IPS-18a (cell line): Measurements from ENCODE around the gene PSMD13.
"Not testable (repeated sequence)": the region's sequence is repeated elsewhere in the genome, so short reads cannot be mapped to it uniquely, and the experiment has no call there.

Experiments
- H3K27ac ChIP-seq: one replicate; pipeline ENCODE4 v1.5.1; 2013; ENCODE audit warnings: low read length
- H3K27me3 ChIP-seq: one replicate; pipeline ENCODE4 v1.6.1; 2013; ENCODE audit warnings: mild to moderate bottlenecking, low read length; ENCODE audit not compliant: control insufficient read depth, insufficient read depth
- H3K36me3 ChIP-seq: one replicate; pipeline ENCODE4 v1.6.1; 2013; ENCODE audit warnings: low read depth, low read length; ENCODE audit not compliant: control insufficient read depth
- H3K4me1 ChIP-seq: one replicate; pipeline ENCODE4 v1.6.1; 2013; ENCODE audit warnings: low read depth, low read length; ENCODE audit not compliant: control insufficient read depth
- H3K4me3 ChIP-seq: one replicate; pipeline ENCODE4 v1.5.1; 2013; ENCODE audit warnings: low read length
- H3K9ac ChIP-seq: one replicate; pipeline ENCODE4 v1.6.1; 2013; ENCODE audit warnings: mild to moderate bottlenecking, low read length, moderate library complexity
- H3K9me3 ChIP-seq: one replicate; pipeline ENCODE4 v1.6.1; 2013; ENCODE audit warnings: low read depth, low read length; ENCODE audit not compliant: control insufficient read depth

The PSMD13 gene

GRCh38 chr11:282630-283360, 46.0 kb downstream of the PSMD13 start:
- H3K9me3 ChIP-seq = no peaks in the 10 kb centered on the region
- no peaks in the 10 kb centered on the region for H3K4me1 ChIP-seq
- no peak overlapping the region for H3K9ac ChIP-seq
- H3K27ac ChIP-seq = no peak overlapping the region
- H3K4me3 ChIP-seq = no peak overlapping the region
- no peaks in the 10 kb centered on the region for H3K36me3 ChIP-seq
- H3K27me3 ChIP-seq = peaks cover 41% of the 10 kb centered on the region

GRCh38 chr11:283405-284104, 46.8 kb downstream of the PSMD13 start:
- H3K4me3 ChIP-seq = no peak overlapping the region
- H3K36me3 ChIP-seq = no peaks in the 10 kb centered on the region
- peaks cover 5% of the 10 kb centered on the region for H3K4me1 ChIP-seq
- no peaks in the 10 kb centered on the region for H3K9me3 ChIP-seq
- H3K27me3 ChIP-seq = peaks cover 49% of the 10 kb centered on the region
- H3K27ac ChIP-seq = no peak overlapping the region
- no peak overlapping the region for H3K9ac ChIP-seq

- H3K4me1 ChIP-seq = peaks cover 5% of the 10 kb centered on the region
- no peak overlapping the region for H3K9ac ChIP-seq
- H3K9me3 ChIP-seq = no peaks in the 10 kb centered on the region
- no peak overlapping the region for H3K27ac ChIP-seq
- peaks cover 49% of the 10 kb centered on the region for H3K27me3 ChIP-seq
- H3K36me3 ChIP-seq = no peaks in the 10 kb centered on the region
- no peak overlapping the region for H3K4me3 ChIP-seq
Measured at GRCh38 chr11:284105-285020, 47.6 kb downstream of the PSMD13 start.

- Histone ChIP-seq H3K27me3 (peaks cover 40% of the 10 kb centered on the region), H3K9ac (no peak overlapping the region), H3K27ac (no peak overlapping the region), H3K9me3 (no peaks in the 10 kb centered on the region), H3K36me3 (no peaks in the 10 kb centered on the region), H3K4me3 (no peak overlapping the region), H3K4me1 (peaks cover 12% of the 10 kb centered on the region)
Measured at GRCh38 chr11:285021-285893, 48.5 kb downstream of the PSMD13 start.

- H3K27ac ChIP-seq = no peak overlapping the region
- H3K9me3 ChIP-seq = no peaks in the 10 kb centered on the region
- H3K4me3 ChIP-seq = no peak overlapping the region
- no peak overlapping the region for H3K9ac ChIP-seq
- peaks cover 12% of the 10 kb centered on the region for H3K4me1 ChIP-seq
- peaks cover 34% of the 10 kb centered on the region for H3K27me3 ChIP-seq
- no peaks in the 10 kb centered on the region for H3K36me3 ChIP-seq
Measured at GRCh38 chr11:285894-286220, 49.1 kb downstream of the PSMD13 start.

- not testable (repeated sequence) for H3K9me3 ChIP-seq, H3K27ac ChIP-seq, H3K9ac ChIP-seq, H3K36me3 ChIP-seq, H3K4me3 ChIP-seq
- Histone ChIP-seq H3K27me3 (peaks cover 21% of the 10 kb centered on the region), H3K4me1 (peaks cover 12% of the 10 kb centered on the region)
Measured at GRCh38 chr11:286977-287820, 50.4 kb downstream of the PSMD13 start.

DNA sequence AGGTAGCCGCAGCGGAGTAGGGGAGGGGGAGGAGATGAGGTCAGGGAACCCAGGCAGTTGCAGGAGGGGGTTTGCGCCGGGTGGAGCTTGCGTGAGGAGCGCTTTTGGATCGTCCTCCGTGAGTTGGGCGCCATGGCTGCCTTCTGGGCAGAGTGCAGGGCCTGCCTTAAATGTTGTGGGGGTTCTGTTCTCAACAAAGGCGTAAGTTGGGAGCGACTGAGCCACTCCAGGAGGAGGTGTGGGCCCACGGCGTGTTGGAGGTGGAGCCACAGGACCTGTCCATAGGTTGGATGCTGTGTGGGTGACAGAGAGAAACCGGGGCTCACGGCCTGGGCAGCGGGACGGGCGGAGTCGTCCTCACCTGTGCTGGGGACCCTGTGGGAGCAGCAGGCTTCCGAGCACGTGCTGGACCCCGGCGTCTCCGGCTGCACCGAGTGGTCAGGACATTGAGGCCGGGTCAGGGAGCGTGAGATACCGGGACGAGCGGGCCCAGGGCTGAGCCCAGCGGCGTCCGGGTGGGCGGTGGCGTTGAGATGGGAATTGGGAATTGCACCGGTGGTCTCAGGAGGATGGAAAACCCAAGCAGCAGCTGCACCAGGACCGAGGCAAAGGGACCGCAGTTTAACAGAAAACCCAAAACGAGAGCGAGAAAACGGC, 51.2 kb downstream of the PSMD13 start:
- H3K4me3 ChIP-seq = peak overlapping the region; percentile 63
- H3K9me3 ChIP-seq = no peaks in the 10 kb centered on the region
- H3K4me1 ChIP-seq = peaks cover 12% of the 10 kb centered on the region
- no peak overlapping the region for H3K9ac ChIP-seq
- H3K36me3 ChIP-seq = peaks cover 9% of the 10 kb centered on the region
- peaks cover 17% of the 10 kb centered on the region for H3K27me3 ChIP-seq
- H3K27ac ChIP-seq = no peak overlapping the region

- Histone ChIP-seq H3K4me3 (peak within 1 kb of the TSS; percentile 63), H3K27me3 (peaks cover 17% of the 10 kb centered on the region), H3K36me3 (peaks cover 14% of the 10 kb centered on the region), H3K9me3 (no peaks in the 10 kb centered on the region), H3K4me1 (peaks cover 12% of the 10 kb centered on the region), H3K9ac (no peak within 1 kb of the TSS), H3K27ac (no peak within 1 kb of the TSS)
Measured at GRCh38 chr11:288478-289397, 52.0 kb downstream of the PSMD13 start, which contains the start of gene PGGHG. Gene PGGHG, plus strand, starts transcription at chr11:289126. Its CDS starts 691 bp downstream, at chr11:289817.

- no peaks in the 10 kb centered on the region for H3K9me3 ChIP-seq
- H3K4me1 ChIP-seq = peaks cover 12% of the 10 kb centered on the region
- no peak overlapping the region for H3K9ac ChIP-seq
- no peak overlapping the region for H3K4me3 ChIP-seq
- peaks cover 17% of the 10 kb centered on the region for H3K27me3 ChIP-seq
- peaks cover 14% of the 10 kb centered on the region for H3K36me3 ChIP-seq
- no peak overlapping the region for H3K27ac ChIP-seq
Measured at GRCh38 chr11:289398-289711, 52.6 kb downstream of the PSMD13 start.
